ENCODE measurements around the gene FAM98A. TPM values are rescaled to one million over a fixed set of nuclear protein-coding genes. Genes with fewer than 3 reads are reported as not detected.

Gene FAM98A
- 10 to 100 TPM; 42.9 to 61.5 TPM for total RNA-seq

DNA sequence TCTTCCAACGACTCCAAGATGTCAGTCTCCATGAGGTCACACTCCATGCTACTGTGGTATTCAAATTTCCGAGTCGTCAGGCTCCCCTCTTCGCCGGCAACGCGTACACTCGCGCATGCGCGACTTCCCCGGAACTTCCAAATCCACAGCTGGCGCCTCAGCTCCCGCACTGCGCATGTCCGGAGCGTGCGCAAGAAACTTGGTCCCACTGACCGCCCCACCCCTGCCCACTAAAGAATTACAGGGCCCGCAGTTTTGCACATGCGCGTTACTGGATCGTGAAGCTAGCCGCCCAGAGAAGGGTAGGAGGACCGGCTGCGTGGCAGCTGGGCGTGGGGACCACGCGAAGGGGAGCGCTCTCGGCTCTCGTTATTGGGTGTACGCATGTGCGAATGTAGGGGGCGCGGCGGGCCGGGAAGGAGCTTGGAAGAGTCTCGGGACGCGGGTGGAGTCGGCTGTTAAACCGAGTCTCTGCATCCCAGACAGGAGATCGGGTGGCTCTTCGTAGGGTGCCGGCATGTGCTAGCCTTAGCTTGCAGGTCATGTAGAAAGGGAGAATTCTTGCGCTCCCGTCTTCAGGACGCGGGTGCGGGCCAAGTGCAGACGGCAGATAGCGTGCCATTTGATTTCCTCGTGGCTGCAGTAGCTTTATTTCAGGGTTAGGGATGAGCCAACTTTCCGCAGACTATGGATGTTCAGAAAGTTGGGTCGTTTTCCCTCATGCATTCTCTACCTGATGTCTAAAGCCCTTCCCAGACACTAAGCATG is at the start of gene FAM98A:
FAM98A (minus strand) TSS at position 125 of the 768 bp plus-strand sequence; CDS start at position 47, 78 bp downstream.
- ChIA-PET POLR2A (interaction anchor here (0.5 to 1.4 kb wide), 4 partner anchors 16 to 123 kb away, joined by 3 to 4 read pairs (median 4); partner anchors contain the start of gene RASGRP3), CTCF (interaction anchor here (0.6 to 3.3 kb wide), 9 partner anchors 10 to 1978 kb away, joined by 3 to 17 read pairs (median 4); partner anchors contain the start of gene RASGRP3)
- no peaks in the 10 kb centered on the region for H3K9me3 Mint-ChIP-seq (ENCODE audit: low read depth)
- peak within 1 kb of the TSS; percentile 88 for H3K4me3 Mint-ChIP-seq
- peak within 1 kb of the TSS; percentile 93 for H3K27ac Mint-ChIP-seq
- intact Hi-C loops (cut with DNase I, micrococcal nuclease) = loop anchor here (1.0 to 10.0 kb wide), 8 partner anchors 124 to 1245 kb away; partner anchors contain the start of genes BIRC6 (in 2 of the 2), TTC27 (in 2 of the 2) and LTBP1 (in 1 of the 2)
- H3K4me1 Mint-ChIP-seq = peaks cover 24% of the 10 kb centered on the region
- no peaks in the 10 kb centered on the region for H3K27me3 Mint-ChIP-seq
- ATAC-seq = peak; percentile 91
- H3K36me3 Mint-ChIP-seq (ENCODE audit: low read depth) = peaks cover 4% of the 10 kb centered on the region
- DNase-seq = peak; percentile 99

DNA sequence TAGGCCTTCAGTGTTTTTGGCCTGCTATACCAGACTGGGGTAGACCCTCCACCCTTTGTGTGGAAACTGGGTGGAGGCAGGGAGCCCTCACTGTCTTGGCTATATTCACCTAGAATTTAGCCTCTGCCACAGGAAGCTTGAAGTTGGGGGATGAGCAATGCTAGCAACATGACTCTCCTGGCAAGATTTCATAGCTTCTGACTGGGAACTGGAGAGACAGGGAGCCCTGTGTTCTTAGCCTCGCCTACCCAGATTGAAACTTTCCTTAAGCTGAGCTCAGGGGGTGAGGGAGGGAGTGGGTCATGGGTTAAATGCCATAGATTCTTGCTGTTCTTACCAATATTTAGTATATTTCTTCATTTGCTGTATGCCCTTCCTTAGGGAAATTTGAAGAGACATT is 46.8 kb upstream of the FAM98A start:
- POLR2A ChIA-PET = no interaction called here
- peaks cover 2% of the 10 kb centered on the region for H3K4me1 Mint-ChIP-seq
- no peaks in the 10 kb centered on the region for H3K36me3 Mint-ChIP-seq (ENCODE audit: low read depth)
- DNase-seq (no peak), ATAC-seq (no peak)
- peaks cover 3% of the 10 kb centered on the region for H3K27me3 Mint-ChIP-seq
- CTCF ChIA-PET = interaction anchor here (0.7 kb wide), 2 partner anchors 35 to 63 kb away, joined by 3 read pairs; no protein-coding TSS in a partner anchor
- H3K27ac Mint-ChIP-seq = no peak overlapping the region
- H3K4me3 Mint-ChIP-seq = no peak overlapping the region
- intact Hi-C loops (cut with DNase I, micrococcal nuclease) = no loop called here
- peaks cover 4% of the 10 kb centered on the region for H3K9me3 Mint-ChIP-seq (ENCODE audit: low read depth)

DNA sequence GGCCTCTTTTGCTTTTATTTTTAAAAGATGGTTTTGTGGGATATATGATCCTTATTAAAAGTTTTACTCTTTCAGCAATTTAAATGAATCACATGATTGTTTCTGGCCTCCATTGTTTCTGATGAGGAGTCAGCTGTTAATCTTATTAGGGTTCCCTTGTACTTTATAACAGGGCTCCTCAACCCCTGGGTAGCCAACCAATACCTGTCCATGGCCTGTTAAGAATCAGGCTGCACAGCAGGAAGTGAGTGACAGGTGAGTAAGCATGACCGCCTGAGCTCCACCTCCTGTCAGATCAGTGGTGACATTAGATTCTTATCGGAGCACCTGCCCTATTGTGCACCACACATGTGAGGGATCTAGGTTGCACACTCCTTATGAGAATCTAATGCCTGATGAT is 45.1 kb upstream of the FAM98A start:
- POLR2A ChIA-PET = interaction anchor here (0.7 kb wide), 1 partner anchor 43 kb away, joined by 4 read pairs; no protein-coding TSS in a partner anchor
- ATAC-seq (no peak), DNase-seq (no peak)
- Mint-ChIP-seq H3K27ac (no peak overlapping the region), H3K4me3 (no peak overlapping the region), H3K27me3 (peaks cover 2% of the 10 kb centered on the region), H3K9me3 (ENCODE audit: low read depth) (peaks cover 4% of the 10 kb centered on the region), H3K36me3 (ENCODE audit: low read depth) (no peaks in the 10 kb centered on the region), H3K4me1 (no peaks in the 10 kb centered on the region)
- intact Hi-C loops (cut with DNase I, micrococcal nuclease) = no loop called here
- CTCF ChIA-PET = no interaction called here

DNA sequence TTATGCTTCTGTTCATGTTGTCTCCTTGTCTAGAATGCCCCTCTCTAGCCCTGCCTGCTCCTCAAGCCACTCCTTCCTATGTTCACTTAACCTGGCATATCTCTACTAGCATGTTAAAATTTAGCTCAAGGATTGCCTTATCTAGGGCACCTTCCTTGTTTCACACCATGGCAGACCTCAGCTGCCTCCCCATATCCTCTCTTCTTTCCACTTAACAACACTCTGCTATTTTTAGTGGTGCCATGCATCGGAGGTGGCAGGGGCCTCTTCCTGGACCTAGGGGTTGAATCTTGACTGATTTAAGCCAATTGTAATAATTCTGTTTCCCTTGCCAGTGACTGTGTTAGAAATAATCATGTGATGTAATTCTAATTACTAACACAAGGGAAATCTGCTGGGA is 36.9 kb upstream of the FAM98A start:
- Mint-ChIP-seq H3K27ac (no peak overlapping the region), H3K4me1 (no peaks in the 10 kb centered on the region), H3K4me3 (no peak overlapping the region), H3K9me3 (ENCODE audit: low read depth) (no peaks in the 10 kb centered on the region), H3K36me3 (ENCODE audit: low read depth) (no peaks in the 10 kb centered on the region), H3K27me3 (no peaks in the 10 kb centered on the region)
- DNase-seq (no peak), ATAC-seq (no peak)
- POLR2A ChIA-PET = no interaction called here
- intact Hi-C loops (cut with DNase I, micrococcal nuclease) = no loop called here
- CTCF ChIA-PET = no interaction called here

DNA sequence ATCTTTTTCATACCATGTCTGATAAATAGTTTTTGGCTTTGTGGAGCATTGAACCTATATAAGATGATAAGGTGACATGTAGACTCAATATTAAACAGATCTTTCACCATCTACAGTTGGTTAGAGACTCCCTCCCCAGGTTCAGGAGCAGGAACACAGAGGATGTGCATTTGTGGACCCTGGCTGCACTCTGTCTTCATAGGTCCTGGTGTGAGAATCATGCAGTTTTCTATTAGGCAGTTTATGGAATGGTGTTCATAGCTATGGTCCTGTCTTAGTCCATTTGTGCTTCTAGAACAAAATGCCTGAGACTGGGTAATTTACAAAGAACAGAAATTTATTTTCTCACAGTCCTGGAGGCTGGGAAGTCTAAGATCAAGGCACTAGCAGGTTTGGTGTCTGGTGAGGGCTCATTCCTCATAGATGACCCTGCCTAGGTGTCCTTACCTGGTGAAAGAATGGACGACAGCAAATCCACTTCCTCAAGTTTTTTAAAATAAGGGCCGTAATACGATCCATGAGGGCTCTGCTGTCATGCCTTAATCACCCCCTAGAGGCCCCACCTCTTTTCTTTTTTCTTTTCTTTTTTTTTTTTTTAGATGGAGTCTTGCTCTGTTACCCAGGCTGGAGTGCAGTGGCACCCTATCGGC is 35.3 kb upstream of the FAM98A start:
- Mint-ChIP-seq H3K4me3 (no peak overlapping the region), H3K27ac (no peak overlapping the region), H3K4me1 (no peaks in the 10 kb centered on the region), H3K36me3 (ENCODE audit: low read depth) (no peaks in the 10 kb centered on the region), H3K9me3 (ENCODE audit: low read depth) (no peaks in the 10 kb centered on the region), H3K27me3 (no peaks in the 10 kb centered on the region)
- CTCF ChIA-PET = no interaction called here
- intact Hi-C loops (cut with DNase I, micrococcal nuclease) = no loop called here
- POLR2A ChIA-PET = no interaction called here
- ATAC-seq (no peak), DNase-seq (no peak)

DNA sequence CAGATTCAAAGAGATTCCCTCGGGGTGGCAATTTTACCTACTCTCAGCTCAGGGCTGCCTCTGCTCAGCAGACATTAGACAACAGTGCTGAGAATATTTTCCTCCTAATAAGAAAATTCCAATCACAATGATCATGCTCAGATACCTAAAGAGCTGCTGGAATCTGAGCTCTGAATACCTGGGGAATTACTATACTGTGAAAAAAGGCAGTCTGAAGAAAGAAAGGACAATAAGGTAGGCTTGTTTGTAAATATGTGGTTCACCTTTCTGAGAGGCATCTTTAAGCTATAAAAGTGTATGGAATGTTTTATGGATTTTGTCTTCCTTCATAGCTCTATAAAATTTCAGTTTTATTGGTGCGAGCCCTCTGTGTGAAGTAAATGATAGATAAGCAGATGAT is 34.2 kb upstream of the FAM98A start:
- ATAC-seq (no peak), DNase-seq (no peak)
- Mint-ChIP-seq H3K36me3 (ENCODE audit: low read depth) (no peaks in the 10 kb centered on the region), H3K4me3 (no peak overlapping the region), H3K4me1 (no peaks in the 10 kb centered on the region), H3K9me3 (ENCODE audit: low read depth) (no peaks in the 10 kb centered on the region), H3K27me3 (no peaks in the 10 kb centered on the region), H3K27ac (no peak overlapping the region)
- ChIA-PET POLR2A (no interaction called here), CTCF (no interaction called here)
- intact Hi-C loops (cut with DNase I, micrococcal nuclease) = no loop called here

DNA sequence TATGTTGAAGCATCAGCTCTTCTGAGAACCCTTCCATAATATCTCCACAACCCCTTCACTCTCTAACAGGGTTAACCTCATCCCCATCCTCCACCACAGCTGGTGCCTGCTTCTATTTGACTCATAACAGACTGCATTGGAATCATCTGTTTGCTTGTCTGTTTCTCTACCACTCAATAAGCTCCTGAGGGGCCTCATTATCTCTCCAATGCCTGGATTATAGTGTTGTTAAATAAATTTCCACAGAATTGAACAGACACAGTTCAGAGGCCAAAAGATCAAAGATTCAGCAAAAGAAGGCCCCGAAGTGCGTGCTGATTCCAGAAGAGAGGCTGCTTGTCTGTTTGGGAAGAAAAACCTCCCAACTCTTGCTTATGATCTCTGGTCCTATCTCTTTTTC is 33.7 kb upstream of the FAM98A start:
- Mint-ChIP-seq H3K4me3 (no peak overlapping the region), H3K4me1 (no peaks in the 10 kb centered on the region), H3K27me3 (no peaks in the 10 kb centered on the region), H3K9me3 (ENCODE audit: low read depth) (no peaks in the 10 kb centered on the region), H3K36me3 (ENCODE audit: low read depth) (no peaks in the 10 kb centered on the region), H3K27ac (no peak overlapping the region)
- CTCF ChIA-PET = no interaction called here
- POLR2A ChIA-PET = no interaction called here
- DNase-seq (no peak), ATAC-seq (no peak)
- intact Hi-C loops (cut with DNase I, micrococcal nuclease) = no loop called here

DNA sequence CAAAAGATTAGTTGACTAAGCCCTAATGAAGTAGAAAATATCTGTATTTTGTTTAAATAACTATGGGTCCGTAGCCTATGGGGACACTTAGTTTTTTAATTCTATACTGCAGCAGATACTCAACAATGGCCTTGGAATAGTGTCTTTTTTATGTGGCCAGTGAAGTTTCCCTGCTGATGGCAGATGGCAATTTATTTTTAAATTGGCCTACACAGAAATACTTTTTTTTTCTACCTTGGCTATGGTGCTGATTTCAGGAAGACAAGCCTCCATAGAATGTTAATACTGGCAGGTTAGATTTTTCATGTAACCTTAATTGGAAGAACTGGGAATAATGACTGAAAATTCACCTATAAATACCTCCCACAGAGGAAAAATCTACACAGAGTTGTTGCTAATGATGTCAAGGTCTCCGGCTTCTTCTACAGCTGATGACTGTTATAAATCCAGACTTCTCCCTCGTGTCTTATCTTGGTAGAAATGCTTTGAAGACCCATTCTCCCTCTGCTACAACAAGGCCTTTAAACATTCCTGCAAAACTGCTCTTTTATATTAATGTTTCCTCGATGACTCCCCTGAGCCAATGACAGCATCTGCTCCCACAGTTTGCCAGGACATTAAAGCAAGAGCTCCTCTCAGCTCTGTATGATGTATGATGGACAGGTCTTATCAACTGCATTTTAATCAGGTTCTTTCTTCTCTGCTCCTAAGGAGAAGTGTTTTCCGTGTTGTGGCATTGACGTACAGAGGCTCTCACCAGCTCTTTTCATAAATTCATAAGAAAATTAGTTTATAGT is 29.1 kb upstream of the FAM98A start:
- Mint-ChIP-seq H3K36me3 (ENCODE audit: low read depth) (no peaks in the 10 kb centered on the region), H3K27me3 (no peaks in the 10 kb centered on the region), H3K4me3 (no peak overlapping the region), H3K4me1 (no peaks in the 10 kb centered on the region), H3K9me3 (ENCODE audit: low read depth) (no peaks in the 10 kb centered on the region), H3K27ac (no peak overlapping the region)
- intact Hi-C loops (cut with DNase I, micrococcal nuclease) = no loop called here
- no peak for ATAC-seq
- POLR2A ChIA-PET = no interaction called here
- CTCF ChIA-PET = no interaction called here
- no peak for DNase-seq

DNA sequence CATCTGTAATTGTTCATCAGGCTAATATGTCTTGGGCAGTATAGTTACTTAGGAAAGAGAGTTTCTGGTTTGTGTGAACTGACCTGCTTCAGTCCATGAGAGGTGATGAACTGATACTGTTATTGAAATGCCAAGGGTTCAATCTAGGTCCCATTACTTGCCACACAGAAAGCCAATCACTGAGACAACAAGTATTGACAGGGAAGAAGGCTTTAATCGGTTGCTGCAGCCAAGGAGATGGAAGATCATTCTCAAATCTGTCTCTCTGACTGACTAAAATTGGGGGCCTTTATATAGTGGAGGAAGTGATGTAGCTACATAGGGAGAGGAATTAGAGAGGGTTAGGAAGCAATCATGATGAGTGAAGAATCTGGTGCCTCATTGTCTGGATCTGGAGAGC is 19.9 kb upstream of the FAM98A start:
- no peak overlapping the region for H3K4me3 Mint-ChIP-seq

DNA sequence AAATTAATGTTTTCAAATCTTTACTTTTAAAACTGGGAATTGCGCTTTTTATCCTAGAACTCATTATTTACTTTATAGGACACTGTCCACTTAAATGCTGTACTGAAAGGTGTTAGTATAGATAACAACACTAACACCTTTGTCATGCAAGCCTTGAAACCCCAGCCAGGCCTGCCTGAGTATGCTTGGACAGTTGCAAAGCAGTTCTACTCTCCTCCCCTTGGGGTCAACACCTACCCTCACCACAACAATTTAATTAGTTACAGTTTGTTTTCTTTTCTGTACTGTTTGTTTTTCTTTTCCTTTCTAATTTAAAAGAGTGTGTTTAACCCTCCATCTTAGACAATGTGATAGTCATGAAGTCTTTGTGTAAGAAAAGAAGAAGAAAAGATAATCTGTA is 18.9 kb upstream of the FAM98A start:
- peaks cover 29% of the 10 kb centered on the region for H3K9me3 Mint-ChIP-seq (ENCODE audit: low read depth)
- ATAC-seq = no peak

More for the DNA sequence above, 19.9 kb upstream of the FAM98A start:
- ATAC-seq = no peak
- H3K4me1 Mint-ChIP-seq = no peaks in the 10 kb centered on the region
- H3K36me3 Mint-ChIP-seq (ENCODE audit: low read depth) = peaks cover 33% of the 10 kb centered on the region
- intact Hi-C loops (cut with DNase I, micrococcal nuclease) = no loop called here
- no peak for DNase-seq
- ChIA-PET POLR2A (no interaction called here), CTCF (no interaction called here)
- H3K27ac Mint-ChIP-seq = no peak overlapping the region
- H3K27me3 Mint-ChIP-seq = no peaks in the 10 kb centered on the region
- H3K9me3 Mint-ChIP-seq (ENCODE audit: low read depth) = peaks cover 29% of the 10 kb centered on the region

DNA sequence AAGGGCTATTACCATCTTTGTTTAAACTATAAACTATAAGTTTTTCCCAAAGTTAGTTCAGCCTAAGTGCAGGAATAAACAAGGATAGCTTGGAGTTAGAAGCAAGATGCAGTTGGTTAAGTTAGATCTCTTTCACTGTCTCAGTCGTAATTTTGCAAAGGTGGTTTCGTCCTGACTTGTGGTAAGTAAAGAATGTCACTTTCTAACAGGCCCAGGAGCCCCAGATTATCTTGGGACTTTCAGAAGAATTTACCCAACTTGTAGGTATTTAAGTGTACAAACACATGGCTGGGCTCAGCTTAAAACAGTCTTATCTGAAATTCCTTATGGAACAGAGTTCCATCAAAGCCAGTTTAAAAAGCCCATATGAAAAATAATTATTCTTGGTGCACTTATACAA is 18.3 kb upstream of the FAM98A start:
- CTCF ChIA-PET = no interaction called here
- Mint-ChIP-seq H3K27me3 (no peaks in the 10 kb centered on the region), H3K27ac (no peak overlapping the region), H3K36me3 (ENCODE audit: low read depth) (peaks cover 33% of the 10 kb centered on the region), H3K9me3 (ENCODE audit: low read depth) (peaks cover 29% of the 10 kb centered on the region), H3K4me3 (no peak overlapping the region), H3K4me1 (no peaks in the 10 kb centered on the region)
- intact Hi-C loops (cut with DNase I, micrococcal nuclease) = no loop called here
- POLR2A ChIA-PET = no interaction called here
- ATAC-seq = no peak
- DNase-seq = no peak

More for the DNA sequence above, 18.9 kb upstream of the FAM98A start:
- H3K4me3 Mint-ChIP-seq = no peak overlapping the region
- no peaks in the 10 kb centered on the region for H3K4me1 Mint-ChIP-seq
- intact Hi-C loops (cut with DNase I, micrococcal nuclease) = no loop called here
- DNase-seq = no peak
- no peaks in the 10 kb centered on the region for H3K27me3 Mint-ChIP-seq
- H3K27ac Mint-ChIP-seq = no peak overlapping the region
- H3K36me3 Mint-ChIP-seq (ENCODE audit: low read depth) = peaks cover 33% of the 10 kb centered on the region
- CTCF ChIA-PET = no interaction called here
- POLR2A ChIA-PET = no interaction called here
